Stimulated activated naive CD8-positive, alpha-beta T cell treated with anti-CD3 and anti-CD28 coated beads, Interleukin-15, Interleukin-2, amounts not matched to agents 100 ng/mL and 50 ng/mL, for 24 hours (primary cell): ENCODE data around the gene GRIK1.

ENCODE experiments used
- H3K27ac Mint-ChIP-seq: one replicate; pipeline ENCODE4 v1.8.0; 2021; ENCODE audit warnings: mild to moderate bottlenecking, mixed read lengths
- H3K27me3 Mint-ChIP-seq: one replicate; pipeline ENCODE4 v1.8.0; 2021; ENCODE audit warnings: mixed read lengths
- H3K36me3 Mint-ChIP-seq: one replicate; pipeline ENCODE4 v1.8.0; 2021; ENCODE audit warnings: low read depth, mixed read lengths
- H3K4me1 Mint-ChIP-seq: one replicate; pipeline ENCODE4 v1.8.0; 2021; ENCODE audit warnings: low read depth, mixed read lengths
- H3K4me3 Mint-ChIP-seq: one replicate; pipeline ENCODE4 v1.8.0; 2021; ENCODE audit warnings: mild to moderate bottlenecking, mixed read lengths
- H3K9me3 Mint-ChIP-seq: one replicate; pipeline ENCODE4 v1.8.0; 2021; ENCODE audit warnings: mixed read lengths

Gene GRIK1

GRCh38 chr21:29749223-29749622 lies 190.6 kb downstream of the GRIK1 start:
- no peak overlapping the region for H3K27ac Mint-ChIP-seq
- peaks cover 4% of the 10 kb centered on the region for H3K27me3 Mint-ChIP-seq
- no peaks in the 10 kb centered on the region for H3K36me3 Mint-ChIP-seq
- no peaks in the 10 kb centered on the region for H3K4me1 Mint-ChIP-seq
- H3K4me3 Mint-ChIP-seq: no peak overlapping the region
- H3K9me3 Mint-ChIP-seq: no peaks in the 10 kb centered on the region

DNA sequence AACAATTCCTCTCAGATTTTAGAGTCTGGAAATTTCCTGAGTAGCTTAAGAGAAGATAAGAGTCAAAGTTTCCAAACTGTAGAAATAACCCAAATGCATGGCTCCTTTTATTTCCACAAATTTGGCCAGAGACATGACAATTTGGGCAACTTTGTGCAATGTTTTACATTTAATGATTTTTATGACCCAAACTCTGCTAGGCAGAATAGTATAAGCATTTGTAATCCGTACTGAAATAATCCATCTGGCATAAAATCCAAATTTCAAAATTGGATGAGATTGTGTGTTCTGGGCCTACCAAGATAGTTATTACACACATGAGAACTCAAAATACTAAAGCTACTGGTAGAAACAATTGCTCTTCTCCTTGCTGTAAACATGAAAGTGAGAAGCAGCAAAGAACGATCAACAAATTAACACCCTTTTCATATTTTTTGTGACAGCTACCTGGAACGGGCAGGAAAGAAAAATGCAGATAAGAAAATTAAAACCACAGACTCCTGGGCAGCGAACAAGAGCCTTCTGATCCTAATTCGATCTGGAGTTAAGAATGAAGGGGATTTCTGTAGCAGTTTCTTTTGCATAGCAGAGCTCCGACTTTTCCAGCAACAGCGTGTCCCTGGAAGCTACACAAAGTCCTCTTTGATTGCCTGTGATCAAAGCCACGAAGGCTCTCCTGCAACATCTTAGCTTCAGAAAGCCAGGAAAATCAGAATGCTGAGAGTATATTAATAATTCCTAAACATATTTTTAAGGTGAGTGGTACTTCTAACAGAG lies 191.2 kb downstream of the GRIK1 start:
- no peaks in the 10 kb centered on the region for H3K36me3 Mint-ChIP-seq
- H3K4me1 Mint-ChIP-seq: no peaks in the 10 kb centered on the region
- H3K4me3 Mint-ChIP-seq: no peak overlapping the region
- H3K27me3 Mint-ChIP-seq: peaks cover 6% of the 10 kb centered on the region
- H3K27ac Mint-ChIP-seq: no peak overlapping the region
- no peaks in the 10 kb centered on the region for H3K9me3 Mint-ChIP-seq

- Mint-ChIP-seq H3K9me3 (no peaks in the 10 kb centered on the region), H3K4me3 (no peak overlapping the region), H3K4me1 (no peaks in the 10 kb centered on the region), H3K27me3 (peaks cover 9% of the 10 kb centered on the region), H3K36me3 (no peaks in the 10 kb centered on the region), H3K27ac (no peak overlapping the region)
Measured at GRCh38 chr21:29741761-29742160, 198.0 kb downstream of the GRIK1 start.

DNA sequence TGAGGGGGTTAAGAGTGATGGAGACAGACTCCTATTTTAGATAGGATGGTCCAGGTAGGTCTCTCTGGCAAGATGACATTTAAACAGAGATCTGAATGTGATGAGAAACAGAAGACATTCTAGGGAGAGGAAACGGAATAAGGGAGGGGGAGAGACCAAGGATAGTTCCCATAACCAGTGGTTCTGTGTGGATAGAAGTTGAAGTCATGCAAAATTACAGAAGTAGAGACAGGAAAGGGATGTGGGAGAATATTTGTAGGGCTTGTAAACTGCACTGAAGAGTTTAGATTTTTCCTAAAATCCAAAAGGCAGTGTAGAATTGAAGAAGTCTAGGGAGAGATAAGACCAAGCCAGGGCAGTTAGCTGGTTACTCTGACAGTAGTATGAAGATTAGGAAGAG lies 200.6 kb downstream of the GRIK1 start:
- H3K9me3 Mint-ChIP-seq: no peaks in the 10 kb centered on the region
- no peak overlapping the region for H3K27ac Mint-ChIP-seq
- peaks cover 4% of the 10 kb centered on the region for H3K27me3 Mint-ChIP-seq
- H3K4me1 Mint-ChIP-seq: no peaks in the 10 kb centered on the region
- H3K36me3 Mint-ChIP-seq: no peaks in the 10 kb centered on the region
- no peak overlapping the region for H3K4me3 Mint-ChIP-seq

DNA sequence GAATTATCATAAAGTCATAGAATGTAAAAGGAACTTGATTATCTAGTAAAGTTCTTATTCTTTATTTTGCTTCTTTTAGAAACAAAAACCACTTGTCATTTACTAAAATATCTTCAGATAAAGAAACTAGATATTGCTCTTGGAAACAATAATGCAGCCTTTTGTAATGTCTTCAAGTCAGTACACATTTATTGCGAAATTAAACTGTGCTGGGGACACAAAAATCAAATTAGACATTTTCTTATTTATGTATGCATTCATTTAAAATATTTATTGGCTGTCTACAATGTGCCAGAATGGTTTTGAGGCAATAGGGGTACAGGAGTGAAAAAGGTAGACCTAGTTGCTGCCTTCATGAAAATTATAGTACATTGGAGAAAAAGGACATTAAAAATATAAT lies 201.1 kb downstream of the GRIK1 start:
- Mint-ChIP-seq H3K9me3 (no peaks in the 10 kb centered on the region), H3K4me1 (no peaks in the 10 kb centered on the region), H3K27ac (no peak overlapping the region), H3K36me3 (no peaks in the 10 kb centered on the region), H3K4me3 (no peak overlapping the region), H3K27me3 (peaks cover 4% of the 10 kb centered on the region)

DNA sequence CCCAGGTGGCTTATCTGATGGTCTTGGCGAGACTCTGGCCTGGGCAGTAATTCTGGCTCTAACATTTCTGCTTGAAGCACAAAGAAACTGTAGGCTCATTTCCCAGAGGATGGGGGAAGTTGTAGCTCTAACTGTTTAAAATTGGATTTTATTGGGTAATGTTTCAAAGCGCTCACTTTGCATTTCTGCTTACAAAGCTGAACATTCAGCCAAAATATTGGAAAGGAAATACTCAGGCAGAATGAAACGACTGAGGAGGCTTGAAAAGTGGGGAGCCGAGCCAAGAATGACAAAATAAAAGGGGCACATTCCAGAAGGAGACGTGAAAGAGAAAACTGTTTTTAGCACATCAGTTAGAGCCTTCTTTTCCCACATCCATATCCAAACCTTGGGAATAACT lies 202.6 kb downstream of the GRIK1 start:
- no peaks in the 10 kb centered on the region for H3K27me3 Mint-ChIP-seq
- no peaks in the 10 kb centered on the region for H3K9me3 Mint-ChIP-seq
- no peak overlapping the region for H3K27ac Mint-ChIP-seq
- no peaks in the 10 kb centered on the region for H3K4me1 Mint-ChIP-seq
- no peak overlapping the region for H3K4me3 Mint-ChIP-seq
- H3K36me3 Mint-ChIP-seq: no peaks in the 10 kb centered on the region

DNA sequence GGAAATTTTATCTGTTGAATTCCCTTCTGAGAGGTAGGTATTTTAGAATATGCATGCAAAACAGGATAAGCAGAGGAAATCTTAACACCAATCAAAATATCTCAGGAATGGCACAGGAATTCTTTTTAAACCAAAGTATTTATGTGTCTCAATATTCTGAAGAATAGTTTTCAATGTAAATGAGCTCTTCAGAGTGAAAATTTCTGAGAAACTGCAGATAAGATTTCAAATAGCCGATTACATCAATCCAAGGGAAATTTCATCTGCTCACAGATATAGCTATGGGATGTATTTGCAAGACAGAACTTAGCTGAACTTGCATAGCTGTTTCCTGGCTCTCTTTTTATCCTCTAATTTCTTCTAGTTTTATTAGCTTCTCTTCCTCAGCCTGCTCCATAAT lies 209.5 kb downstream of the GRIK1 start:
- no peaks in the 10 kb centered on the region for H3K4me1 Mint-ChIP-seq
- H3K36me3 Mint-ChIP-seq: no peaks in the 10 kb centered on the region
- H3K27ac Mint-ChIP-seq: no peak overlapping the region
- no peak overlapping the region for H3K4me3 Mint-ChIP-seq
- peaks cover 4% of the 10 kb centered on the region for H3K9me3 Mint-ChIP-seq
- H3K27me3 Mint-ChIP-seq: peaks cover 3% of the 10 kb centered on the region

DNA sequence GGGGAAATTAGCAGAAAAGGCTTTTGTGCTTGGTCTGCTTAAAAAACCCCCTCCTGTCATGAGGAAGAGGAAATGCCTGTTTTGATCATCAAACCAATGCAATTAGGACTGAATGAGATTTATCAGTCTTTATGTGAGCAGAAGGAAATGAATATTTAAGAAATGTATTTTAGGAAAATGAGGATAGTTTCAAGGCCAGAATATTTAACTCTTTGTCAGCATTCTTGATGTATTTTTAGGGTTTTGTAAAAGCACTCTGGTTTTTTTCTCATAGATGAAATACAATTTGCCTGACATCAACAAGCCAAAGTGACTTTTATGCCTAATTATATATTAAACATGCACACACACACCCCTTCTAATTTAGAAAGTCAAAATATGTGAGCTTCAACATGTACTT lies 213.8 kb downstream of the GRIK1 start:
- H3K27ac Mint-ChIP-seq: no peak overlapping the region
- peaks cover 3% of the 10 kb centered on the region for H3K27me3 Mint-ChIP-seq
- H3K4me1 Mint-ChIP-seq: no peaks in the 10 kb centered on the region
- no peaks in the 10 kb centered on the region for H3K36me3 Mint-ChIP-seq
- peaks cover 4% of the 10 kb centered on the region for H3K9me3 Mint-ChIP-seq
- H3K4me3 Mint-ChIP-seq: no peak overlapping the region

GRCh38 chr21:29725025-29725736 lies 214.6 kb downstream of the GRIK1 start:
- Mint-ChIP-seq H3K27ac (no peak overlapping the region), H3K27me3 (peaks cover 3% of the 10 kb centered on the region), H3K4me3 (no peak overlapping the region), H3K4me1 (no peaks in the 10 kb centered on the region), H3K9me3 (peaks cover 4% of the 10 kb centered on the region), H3K36me3 (no peaks in the 10 kb centered on the region)

DNA sequence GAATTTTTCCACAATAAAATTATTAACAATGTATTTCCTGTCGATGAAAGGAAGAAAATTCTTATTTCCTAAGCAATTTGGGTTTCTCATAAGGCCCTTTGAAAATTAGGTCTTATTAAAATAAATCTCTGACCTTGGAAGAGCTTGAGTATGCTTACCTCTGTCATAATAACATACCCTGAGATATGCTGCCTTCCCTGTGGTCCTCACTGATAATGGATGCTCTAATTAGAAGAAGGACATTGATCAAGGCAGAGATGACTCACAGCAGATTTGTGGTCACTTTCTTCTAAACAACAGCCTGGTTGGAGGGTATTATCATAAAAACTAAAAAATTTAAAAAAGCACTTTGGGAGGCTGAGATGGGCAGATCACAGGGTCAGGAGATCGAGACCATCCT lies 217.8 kb downstream of the GRIK1 start:
- Mint-ChIP-seq H3K4me3 (no peak overlapping the region), H3K9me3 (peaks cover 6% of the 10 kb centered on the region), H3K4me1 (no peaks in the 10 kb centered on the region), H3K36me3 (no peaks in the 10 kb centered on the region), H3K27ac (no peak overlapping the region), H3K27me3 (peaks cover 3% of the 10 kb centered on the region)

DNA sequence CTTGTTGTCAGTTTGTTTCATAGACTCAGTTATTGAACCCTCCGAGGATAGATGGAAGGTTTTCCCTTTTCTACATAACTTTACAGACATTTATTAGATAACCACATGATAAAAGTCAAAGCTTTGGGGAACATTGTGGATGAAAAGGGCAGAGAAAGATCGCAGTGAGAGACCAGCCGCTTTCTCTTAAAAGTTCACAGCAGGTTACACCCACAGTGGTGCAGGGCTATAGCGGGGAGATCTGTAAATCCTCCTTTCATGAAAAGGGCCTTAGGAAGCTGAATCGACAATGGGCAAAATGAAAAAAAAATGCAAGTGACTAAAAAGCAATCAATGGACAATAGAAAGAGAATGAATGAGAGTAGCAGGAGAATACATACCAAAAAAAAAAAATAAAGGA lies 218.6 kb downstream of the GRIK1 start:
- H3K27ac Mint-ChIP-seq: no peak overlapping the region
- peaks cover 9% of the 10 kb centered on the region for H3K9me3 Mint-ChIP-seq
- H3K36me3 Mint-ChIP-seq: no peaks in the 10 kb centered on the region
- H3K4me3 Mint-ChIP-seq: no peak overlapping the region
- no peaks in the 10 kb centered on the region for H3K4me1 Mint-ChIP-seq
- H3K27me3 Mint-ChIP-seq: peaks cover 3% of the 10 kb centered on the region

- H3K9me3 Mint-ChIP-seq: peaks cover 13% of the 10 kb centered on the region
- H3K4me1 Mint-ChIP-seq: no peaks in the 10 kb centered on the region
- H3K36me3 Mint-ChIP-seq: no peaks in the 10 kb centered on the region
- H3K27me3 Mint-ChIP-seq: no peaks in the 10 kb centered on the region
- H3K4me3 Mint-ChIP-seq: no peak overlapping the region
- no peak overlapping the region for H3K27ac Mint-ChIP-seq
Measured at GRCh38 chr21:29719521-29719920, 220.3 kb downstream of the GRIK1 start.

DNA sequence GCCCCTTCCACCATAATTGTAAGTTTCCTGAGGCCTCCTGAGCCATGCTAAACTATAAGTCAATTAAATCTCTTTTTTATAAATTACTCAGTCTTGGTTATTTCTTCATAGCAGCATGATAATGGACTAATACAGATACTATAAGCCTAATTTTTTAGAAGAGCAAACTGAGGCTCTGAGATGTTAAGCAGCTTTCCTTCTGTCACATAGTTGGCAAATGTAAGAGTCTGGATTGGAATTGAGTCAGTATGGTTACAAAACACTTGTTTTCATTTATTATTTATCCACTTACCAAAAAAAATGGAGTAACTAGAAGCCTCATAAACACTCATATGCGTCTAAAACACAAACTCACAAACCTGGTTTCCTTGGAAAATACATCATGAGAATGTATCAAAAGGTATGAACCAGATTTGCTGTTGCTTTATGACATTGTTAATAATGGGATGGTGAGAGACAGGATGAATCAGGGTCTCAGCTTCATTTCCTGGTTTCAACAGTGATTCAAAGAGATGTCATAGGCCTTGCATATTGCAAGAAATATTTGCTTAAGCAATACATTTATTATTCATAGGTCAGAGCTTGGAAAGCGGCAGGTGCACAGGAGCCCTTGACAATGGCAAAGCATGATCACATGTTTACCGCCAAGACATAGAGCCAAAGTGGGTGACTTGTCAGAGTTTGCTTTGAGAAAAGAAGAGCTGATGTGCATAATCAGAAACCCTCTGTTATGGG lies 221.5 kb downstream of the GRIK1 start:
- Mint-ChIP-seq H3K4me3 (no peak overlapping the region), H3K27me3 (no peaks in the 10 kb centered on the region), H3K36me3 (no peaks in the 10 kb centered on the region), H3K9me3 (peaks cover 13% of the 10 kb centered on the region), H3K4me1 (no peaks in the 10 kb centered on the region), H3K27ac (no peak overlapping the region)

- H3K4me1 Mint-ChIP-seq: no peaks in the 10 kb centered on the region
- no peaks in the 10 kb centered on the region for H3K36me3 Mint-ChIP-seq
- no peak overlapping the region for H3K27ac Mint-ChIP-seq
- H3K27me3 Mint-ChIP-seq: no peaks in the 10 kb centered on the region
- H3K9me3 Mint-ChIP-seq: peaks cover 13% of the 10 kb centered on the region
- H3K4me3 Mint-ChIP-seq: no peak overlapping the region
Measured at GRCh38 chr21:29717659-29718058, 222.1 kb downstream of the GRIK1 start.

- no peak overlapping the region for H3K27ac Mint-ChIP-seq
- H3K4me1 Mint-ChIP-seq: no peaks in the 10 kb centered on the region
- no peak overlapping the region for H3K4me3 Mint-ChIP-seq
- H3K9me3 Mint-ChIP-seq: peaks cover 13% of the 10 kb centered on the region
- no peaks in the 10 kb centered on the region for H3K27me3 Mint-ChIP-seq
- no peaks in the 10 kb centered on the region for H3K36me3 Mint-ChIP-seq
Measured at GRCh38 chr21:29716753-29717152, 223.0 kb downstream of the GRIK1 start.
